ENCODE data around the gene TPGS2.
"Not testable (repeated sequence)": the region's sequence is repeated elsewhere in the genome, so short reads cannot be mapped to it uniquely, and the experiment has no call there.

The TPGS2 gene, protein sequence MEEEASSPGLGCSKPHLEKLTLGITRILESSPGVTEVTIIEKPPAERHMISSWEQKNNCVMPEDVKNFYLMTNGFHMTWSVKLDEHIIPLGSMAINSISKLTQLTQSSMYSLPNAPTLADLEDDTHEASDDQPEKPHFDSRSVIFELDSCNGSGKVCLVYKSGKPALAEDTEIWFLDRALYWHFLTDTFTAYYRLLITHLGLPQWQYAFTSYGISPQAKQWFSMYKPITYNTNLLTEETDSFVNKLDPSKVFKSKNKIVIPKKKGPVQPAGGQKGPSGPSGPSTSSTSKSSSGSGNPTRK

DNA sequence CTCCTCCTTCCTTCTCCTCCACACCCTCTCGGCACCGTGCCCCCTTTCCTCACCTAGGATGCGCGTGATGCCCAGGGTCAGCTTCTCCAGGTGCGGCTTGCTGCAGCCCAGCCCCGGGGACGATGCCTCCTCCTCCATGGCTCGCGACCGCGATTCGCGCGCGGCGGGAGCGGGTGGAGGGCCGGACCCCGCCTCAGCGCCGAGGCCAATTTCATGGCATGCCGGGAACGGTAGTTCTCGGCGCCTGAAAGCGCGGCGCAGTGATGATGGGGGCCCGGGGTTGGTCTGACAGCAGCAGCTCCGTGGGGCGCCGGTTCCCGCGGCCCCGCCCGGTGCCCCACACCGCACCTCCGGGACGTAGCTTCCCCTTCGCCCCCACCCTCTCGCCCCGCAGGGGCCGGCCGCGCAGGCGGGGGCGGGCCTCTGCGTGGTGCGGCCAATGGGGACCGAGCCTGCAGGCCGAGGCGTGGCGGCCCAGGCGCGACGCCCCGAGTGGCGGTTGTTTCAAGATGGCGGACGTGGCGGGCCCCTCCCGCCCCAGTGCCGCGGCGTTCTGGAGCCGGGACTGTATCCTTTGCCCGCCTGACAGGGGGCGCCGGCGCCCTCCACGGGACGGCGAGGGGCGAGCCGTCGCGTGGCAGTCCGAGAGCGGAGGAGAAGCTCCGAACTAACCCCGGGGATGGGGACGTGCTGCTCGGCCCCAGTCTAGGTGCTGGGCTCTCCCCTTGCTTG lies at the start of gene TPGS2, which contains the start of gene KIAA1328:
TSS of gene TPGS2 (minus strand) at position 373 of the 732 bp plus-strand sequence. CDS start at position 138, 235 bp downstream.
TSS of gene KIAA1328 (plus strand) at position 498 of the 732 bp plus-strand sequence. CDS start at position 510, 12 bp downstream.
- DNase-seq (ENCODE audit: low read depth), result peak; percentile 69

DNA sequence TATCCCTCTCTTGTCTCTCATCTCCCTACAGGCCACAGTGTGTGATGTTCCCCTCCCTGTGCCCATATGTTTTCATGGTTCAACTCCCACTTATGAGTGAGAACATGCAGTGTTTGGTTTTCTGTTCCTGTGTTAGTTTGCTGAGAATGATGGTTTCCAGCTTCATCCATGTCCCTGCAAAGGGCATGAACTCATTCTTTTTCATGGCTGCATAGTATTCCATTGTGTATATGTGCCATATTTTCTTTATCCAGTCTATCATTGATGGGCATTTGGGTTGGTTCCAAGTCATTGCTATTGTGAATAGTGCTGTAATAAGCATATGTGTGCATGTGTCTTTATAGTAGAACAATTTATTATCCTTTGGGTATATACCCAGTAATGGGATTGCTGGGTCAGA lies 45.0 kb upstream of the TPGS2 start:
- not testable (repeated sequence) for DNase-seq (ENCODE audit: low read depth)

DNA sequence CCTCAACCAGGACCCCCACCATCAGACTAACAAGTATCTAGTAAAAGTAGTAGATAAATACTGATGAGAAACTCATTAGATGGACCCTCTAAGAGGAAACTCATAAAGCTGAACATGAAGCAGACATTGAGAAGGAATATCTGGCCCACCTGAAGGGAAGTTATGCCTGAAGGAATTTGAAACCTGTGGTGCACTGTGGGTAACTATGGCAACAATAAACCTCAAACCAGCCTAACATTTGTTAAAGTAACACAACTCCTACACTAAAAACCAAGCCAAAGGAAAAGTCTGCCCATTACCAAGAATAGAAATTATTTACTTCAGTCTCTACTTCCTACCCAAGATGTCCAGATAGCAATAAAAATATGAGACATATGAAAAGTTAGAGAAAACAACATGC lies 43.5 kb upstream of the TPGS2 start:
- DNase-seq (ENCODE audit: low read depth), result no peak

DNA sequence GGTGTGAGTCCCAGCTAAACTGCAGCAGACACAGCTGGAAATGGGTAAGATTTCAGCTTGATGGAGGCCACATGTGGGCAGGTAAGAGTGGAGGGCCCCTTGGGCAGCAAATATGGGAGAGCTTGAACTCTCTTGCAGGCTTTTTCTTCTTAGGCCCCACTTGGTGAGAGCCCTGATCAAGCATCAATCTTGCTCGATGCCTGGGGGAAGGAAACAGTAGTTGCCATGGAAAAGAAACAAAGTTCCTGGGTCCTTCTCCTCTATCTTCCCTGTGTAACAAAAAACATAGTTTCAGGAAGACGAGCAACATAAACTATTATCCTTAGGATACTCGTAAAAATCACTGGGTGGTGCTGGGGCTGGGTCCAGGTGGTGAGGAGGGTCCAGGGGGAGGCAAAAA lies 43.0 kb upstream of the TPGS2 start:
- DNase-seq (ENCODE audit: low read depth), result no peak

DNA sequence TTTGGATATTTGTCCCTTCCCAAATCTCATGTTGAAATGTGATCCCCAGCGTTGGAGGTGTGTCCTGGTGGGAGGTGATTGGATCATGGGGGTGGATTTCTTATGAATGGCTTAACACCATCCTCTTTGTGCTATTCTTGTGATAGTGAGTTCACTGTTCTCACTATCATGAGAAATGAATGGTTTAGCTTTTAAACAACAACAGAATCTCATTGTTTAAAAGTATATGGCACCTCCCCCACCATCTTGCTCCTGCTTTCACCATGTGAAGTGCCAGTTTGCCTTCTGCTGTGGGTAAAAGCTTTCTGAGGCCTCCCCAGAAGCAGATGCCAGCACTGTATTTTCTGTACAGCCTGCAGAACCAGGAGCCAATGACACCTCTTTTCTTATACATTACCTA lies 38.3 kb upstream of the TPGS2 start:
- no peak for DNase-seq (ENCODE audit: low read depth)

DNA sequence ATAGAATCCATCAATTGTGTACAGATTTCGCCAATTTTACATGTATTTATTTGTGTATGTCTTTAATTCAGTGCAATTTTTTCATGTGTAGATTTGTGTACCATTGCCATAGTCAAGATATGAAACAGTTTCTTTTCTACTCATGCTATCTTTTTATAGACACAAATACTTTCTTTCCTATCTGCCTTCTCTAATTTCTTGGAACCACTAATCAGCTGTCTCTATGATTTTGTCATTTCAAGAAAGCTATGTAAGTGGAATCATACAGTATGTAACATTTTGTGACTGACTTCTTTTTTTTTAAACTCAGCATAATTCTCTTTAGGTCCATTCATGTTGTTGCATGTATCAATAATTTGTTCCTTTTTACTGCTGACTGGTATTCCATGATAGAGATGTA lies 33.4 kb upstream of the TPGS2 start:
- no peak for DNase-seq (ENCODE audit: low read depth)

DNA sequence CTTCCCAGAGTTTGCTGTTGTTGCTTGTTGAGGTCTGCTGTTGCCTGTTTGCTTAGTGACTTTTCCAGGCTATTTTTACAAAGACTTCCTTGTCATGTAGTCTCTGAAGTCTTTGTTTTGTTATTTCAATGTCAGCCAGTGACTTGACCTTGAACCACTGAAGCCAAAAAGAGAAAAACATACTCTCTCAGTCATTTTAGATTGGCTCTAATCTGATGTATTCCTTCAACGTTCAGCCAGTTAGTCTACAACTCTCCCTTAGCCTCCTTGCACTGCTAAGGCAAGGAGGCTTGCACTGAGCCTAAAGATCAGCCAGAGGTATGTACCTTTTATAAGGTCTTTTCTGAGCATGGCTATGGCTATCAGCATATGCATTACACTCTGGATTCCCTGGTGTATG lies 28.0 kb upstream of the TPGS2 start:
- DNase-seq (ENCODE audit: low read depth), result no peak

DNA sequence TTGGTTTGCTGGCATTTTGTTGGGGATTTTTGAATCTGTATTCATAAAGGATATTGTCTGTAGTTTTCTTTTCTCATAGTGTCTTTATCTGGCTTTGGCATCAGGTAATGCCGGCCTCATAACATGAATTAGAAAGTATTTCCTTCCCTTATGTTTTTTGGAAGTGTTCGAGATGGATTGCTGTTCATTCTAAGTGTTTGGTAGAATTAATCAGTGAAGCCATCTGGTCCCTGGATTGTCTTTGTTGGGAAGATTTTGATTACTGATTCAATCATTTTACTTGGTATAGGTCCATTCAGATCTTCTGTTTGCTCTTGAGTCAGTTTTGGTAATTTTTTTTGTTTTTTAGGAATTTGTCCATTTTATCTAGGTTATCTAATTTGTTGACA lies 22.4 kb upstream of the TPGS2 start:
- DNase-seq (ENCODE audit: low read depth), result no peak

DNA sequence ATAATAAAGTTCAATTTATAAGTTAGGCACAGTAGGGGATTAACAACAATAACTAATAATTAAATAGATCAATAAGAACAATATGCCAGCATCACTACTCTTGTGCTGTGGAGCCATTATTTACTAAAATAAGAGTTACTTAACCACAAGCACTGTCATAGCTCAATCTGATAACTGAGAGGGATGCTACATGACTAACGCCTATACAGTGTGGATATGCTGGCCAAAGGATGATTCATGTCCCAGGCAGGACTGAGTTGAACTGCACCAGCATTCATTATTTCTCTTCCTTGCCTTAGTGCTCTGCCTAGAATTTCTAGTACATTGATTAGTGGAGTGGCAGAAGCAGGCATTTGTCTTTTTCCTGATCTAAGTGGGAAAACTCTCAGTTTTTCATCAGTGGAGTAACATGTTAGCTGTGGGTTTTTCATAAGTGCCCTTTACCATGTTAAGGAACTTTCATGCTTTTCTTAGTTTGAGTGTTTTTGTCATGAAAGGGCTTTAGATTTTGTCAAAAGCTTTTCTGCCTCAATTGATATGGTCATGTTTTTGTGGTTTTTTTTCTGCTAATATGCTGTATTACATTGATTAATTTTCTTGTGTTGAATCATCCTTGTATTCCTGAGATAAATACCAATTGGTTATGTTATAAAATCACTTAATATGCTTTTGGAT lies 21.9 kb upstream of the TPGS2 start:
- peak; percentile 68 for DNase-seq (ENCODE audit: low read depth)

DNA sequence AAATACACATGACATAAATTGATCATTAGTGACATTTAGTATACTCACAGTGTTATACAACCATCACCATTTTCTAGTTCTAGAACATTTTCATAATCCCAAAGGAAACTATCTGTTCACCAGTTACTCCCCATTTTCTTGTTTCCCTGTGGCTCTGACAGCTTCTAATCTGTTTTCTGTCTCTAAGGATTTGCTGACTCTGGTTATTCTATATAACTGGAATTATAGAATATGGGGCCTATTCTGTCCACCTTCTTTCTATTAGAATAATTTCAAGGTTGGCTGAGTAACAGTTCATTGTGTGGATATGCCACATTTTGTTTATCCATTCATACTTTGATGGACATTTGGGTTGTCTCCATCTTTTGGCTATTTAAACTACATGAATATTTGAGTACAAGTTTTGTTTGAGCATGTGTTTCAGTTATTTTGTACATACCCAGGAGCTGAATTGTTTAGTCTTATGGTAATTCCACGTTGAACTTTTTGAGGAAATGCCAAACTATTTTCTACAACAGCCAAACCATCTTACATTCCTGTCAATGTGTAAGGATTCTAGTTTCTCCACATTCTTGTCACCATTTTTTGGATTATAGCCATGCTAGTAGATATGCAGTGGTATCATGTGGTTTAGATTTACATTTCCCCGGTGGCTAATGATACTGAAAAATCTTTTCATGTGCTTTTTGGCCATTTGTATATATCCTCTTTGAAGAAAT lies 20.6 kb upstream of the TPGS2 start:
- peak; percentile 51 for DNase-seq (ENCODE audit: low read depth)

DNA sequence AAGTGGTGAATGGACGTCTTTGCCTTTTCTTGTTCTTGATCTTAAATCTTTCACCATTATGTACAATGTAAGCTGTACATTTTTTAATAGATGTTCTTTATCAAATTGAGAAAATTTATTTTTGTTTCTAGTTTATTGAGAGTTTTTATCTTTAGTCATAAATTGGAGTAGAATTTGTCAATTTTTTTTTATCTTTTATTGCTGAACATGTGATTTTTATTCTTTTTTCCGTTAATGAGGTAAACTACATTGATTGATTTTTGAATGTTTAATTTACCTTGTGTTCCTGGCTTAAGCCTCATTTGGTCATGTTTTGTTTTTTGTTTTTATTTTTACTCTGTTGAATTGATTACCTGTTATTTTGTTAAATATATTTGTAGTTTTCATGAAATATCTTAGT lies 19.8 kb upstream of the TPGS2 start:
- DNase-seq (ENCODE audit: low read depth), result no peak

DNA sequence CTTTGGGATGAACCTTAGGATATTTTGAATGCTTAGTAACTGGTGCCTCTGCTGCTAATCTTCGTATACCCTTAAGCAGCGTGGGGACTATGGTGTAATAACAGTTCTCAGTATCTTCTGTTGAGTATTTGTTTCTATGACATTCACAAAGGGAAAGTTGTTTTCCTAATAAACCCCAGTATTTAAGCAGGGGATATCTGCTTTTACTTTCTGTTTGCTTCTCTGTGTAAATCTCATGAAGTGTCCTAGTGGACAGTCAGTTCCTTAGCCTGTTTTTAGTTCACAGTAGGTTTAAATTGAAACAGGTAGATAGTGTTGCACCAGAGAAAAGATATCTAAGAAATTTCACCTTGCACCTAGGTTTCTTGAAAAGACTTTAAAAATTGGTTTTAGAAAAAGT lies 15.0 kb upstream of the TPGS2 start:
- DNase-seq (ENCODE audit: low read depth), result no peak

DNA sequence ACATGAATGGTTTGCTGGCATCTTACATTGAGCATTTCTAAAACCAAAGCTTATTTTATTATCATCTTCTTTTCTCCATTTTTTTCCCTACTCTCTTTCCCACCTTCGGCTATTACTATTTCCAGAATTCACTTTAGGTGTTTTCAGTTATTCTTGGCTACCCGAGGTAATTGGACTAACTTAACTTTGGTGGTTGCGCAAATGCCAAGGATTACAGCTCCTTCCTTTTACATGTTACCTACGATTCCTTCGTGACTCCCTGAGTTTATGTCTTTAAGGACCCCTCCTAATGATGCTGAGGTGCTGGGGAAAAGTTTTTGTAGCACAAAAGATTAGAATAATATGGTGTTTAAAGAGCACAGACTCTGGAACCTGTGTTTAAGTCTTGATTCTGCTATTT lies 14.4 kb upstream of the TPGS2 start:
- no peak for DNase-seq (ENCODE audit: low read depth)

DNA sequence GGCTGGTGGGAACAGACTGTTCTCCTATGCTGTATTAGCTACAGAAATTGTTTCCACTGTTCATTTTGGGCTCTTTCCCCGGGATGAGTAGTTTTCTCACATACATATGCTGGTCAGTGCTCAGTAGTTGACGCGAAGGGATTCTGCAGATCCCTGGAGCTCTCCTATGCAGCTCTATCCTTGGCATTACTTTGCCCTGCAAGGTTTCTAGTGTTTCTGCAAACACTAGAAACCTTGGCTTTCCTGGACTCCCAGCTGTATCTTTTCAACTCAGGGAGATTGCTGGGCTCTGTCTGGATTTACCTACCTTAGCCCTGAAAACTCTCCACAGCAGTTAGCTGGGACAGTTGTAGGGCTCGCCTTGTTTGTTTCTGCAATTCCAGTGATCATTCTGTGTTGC lies 11.0 kb upstream of the TPGS2 start:
- no peak for DNase-seq (ENCODE audit: low read depth)

DNA sequence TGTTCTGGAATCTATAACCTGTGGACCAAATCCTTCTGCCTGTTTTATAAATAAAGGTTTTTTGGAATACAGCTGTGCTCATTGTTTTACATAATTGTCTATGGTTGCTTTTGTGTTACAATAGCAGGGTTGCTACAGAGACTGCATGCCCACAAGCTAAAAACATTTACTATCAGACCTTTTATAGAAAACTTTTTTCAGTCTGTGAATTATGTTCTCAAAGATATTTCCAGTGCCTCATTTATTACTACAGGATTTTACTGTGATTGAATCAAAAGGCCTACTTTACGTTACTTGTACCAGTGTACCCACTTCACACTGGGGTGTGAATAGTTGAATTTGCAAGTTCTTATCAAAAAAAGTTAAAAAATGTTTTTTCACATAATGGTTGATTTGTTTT lies 7.1 kb upstream of the TPGS2 start:
- DNase-seq (ENCODE audit: low read depth), result no peak

DNA sequence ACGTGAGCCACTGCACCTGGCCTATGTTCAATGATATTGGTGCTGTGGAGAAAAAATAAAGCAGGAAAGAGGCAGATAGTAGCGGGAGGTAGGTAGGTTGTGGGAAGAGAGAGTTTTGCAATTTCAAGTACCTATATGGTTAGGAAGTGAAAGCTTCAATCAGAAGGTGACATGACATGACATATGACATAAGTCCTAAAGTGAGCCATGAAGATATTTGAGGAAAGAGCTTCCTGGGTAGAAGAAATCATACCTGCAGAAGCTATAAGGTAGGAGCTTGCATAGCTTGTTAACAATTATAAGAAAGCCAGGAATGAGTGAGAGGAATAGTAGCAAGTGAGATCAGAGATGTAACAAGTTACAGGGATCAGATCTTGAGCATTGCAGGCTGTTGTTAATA lies 4.3 kb upstream of the TPGS2 start:
- DNase-seq (ENCODE audit: low read depth), result no peak

DNA sequence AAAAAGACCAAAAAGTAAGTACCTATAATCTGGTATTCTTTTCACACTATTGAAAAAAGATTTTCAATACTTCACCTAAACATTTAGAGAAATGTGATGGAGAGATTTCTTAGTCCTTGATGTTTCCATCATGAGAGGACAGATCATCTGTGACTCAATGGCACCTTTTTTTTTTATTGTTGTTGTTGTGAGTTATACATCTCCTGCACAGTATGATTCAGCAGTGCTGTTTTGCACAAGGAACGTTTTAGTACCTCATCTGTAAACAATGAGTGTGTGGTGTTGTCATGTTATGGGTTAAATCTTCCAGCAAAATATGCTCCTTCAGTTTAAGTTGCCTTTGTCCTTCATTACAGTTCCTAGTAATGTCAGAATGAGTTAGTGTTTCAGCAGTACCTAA lies 2.3 kb upstream of the TPGS2 start:
- DNase-seq (ENCODE audit: low read depth), result no peak

DNA sequence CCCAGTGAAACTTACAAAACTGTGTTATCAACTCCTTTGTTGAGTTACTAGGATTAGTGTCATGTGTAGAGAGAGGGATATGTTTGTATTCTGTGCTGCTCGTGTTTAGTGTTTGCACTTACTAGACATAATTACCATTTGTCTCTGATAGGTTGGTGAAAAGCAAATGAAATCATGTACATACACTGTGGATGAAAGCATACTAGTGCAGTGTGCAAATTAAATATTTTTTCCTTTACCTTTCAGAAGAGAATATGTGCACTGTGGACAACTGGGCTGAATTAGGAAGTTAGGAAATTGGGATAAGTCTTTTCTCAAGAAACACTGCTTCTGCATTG lies 1.3 kb upstream of the TPGS2 start:
- DNase-seq (ENCODE audit: low read depth), result no peak

DNA sequence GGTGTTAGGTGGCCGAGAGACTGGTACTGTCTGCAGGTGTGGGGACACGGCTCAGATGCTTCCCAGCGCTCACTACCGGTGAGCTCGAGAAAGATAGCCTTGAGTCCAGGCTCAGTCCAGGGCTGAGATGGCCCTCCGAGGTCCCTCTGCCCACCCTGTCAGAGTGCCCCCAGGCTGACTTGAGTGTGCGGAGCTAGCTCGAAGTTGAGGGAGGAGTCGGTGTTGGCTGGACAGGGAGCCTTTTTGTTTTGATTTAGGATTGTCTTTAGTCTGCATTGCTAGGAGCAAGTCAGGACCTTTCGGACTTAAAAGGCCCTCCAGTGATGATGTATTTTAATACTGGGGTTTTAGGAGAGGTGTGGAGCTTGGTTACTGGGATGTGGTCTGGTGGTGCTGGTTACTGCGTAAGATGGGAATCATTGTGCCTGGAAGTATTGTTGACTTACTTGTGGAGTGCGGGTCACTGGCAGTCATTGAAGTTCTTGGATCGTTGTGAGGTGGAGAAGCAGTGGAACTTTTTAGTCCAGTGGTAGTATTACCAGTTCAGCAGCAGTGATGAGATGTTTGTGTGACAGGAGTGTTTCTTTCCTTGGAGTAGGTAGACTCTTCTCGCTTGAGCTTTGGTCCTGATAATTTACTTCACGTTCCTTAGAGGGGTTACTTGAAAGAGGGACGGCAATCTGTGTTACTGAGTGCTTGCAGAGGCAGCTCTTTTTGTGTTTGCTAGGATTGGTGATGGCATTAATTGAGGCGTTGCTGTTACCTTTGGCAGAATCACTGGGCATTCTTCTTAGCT lies 758 bp upstream of the TPGS2 start:
- peak; percentile 23 for DNase-seq (ENCODE audit: low read depth)

DNA sequence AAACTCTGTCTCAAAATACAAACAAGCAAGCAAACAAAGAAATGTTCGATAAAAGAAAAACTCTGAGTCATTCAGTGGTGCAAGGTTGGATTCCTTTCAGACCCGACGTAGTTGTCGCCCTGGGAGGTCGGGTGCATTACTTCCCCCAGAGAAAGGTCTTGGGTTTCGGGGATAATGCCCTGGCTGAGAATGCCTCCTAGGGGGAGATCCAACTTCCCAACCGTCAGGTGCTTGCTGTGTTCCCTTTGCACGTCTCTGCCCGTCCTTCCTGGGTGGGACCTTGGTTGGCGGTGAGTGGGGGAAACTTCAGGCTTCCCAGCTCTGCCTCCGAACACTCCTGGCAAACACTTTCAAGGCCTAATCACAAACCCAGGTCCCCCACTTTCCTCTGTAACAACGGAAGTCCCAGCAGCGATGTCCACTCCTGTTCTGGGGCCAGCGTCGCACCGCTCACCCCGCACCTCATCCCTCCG lies 609 bp downstream of the TPGS2 start:
- peak; percentile 8 for DNase-seq (ENCODE audit: low read depth)

DNA sequence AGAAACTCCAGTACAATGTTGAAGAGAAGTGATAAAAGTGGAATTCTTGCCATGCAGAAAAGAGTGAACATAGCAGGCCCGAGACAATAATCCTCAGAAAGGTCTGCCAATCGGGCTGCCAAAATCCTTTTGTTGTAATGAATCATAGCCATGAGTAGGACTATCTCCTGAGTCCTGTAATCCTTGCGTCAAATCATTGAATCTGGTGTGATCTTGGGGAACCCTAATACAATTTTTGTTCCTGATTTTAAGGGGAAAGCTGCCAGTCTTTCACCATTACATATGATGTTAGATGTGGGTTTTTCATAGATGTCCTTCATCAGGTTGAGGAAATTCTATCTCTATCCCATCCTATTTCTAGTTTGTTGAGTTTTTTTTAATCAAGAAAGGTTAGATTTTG lies 2.2 kb downstream of the TPGS2 start:
- DNase-seq (ENCODE audit: low read depth), result no peak

DNA sequence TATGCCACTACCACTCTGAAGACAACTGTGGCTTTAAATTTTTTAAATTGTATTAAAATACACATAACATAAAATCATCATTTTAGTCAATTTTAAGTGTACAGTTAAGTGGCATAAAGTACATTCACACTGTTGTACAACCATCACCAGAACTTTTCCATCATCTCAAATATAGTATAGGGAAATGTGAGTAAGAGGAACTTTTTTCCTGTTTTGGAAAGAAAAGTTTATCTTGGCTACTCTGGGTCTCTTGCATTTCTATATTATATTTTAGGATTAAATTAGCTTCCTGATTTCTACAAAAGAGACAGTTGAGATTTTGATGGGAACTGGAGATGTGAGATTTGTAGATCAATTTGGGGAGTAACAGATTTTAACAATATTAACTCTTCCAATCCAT lies 3.3 kb downstream of the TPGS2 start:
- DNase-seq (ENCODE audit: low read depth), result no peak
